Mesodermal cell (in vitro differentiated cells): ENCODE results near the gene LRRC61.
"Not testable (repeated sequence)": the region's sequence is repeated elsewhere in the genome, so short reads cannot be mapped to it uniquely, and the experiment has no call there.

ENCODE experiments used
- H3K27ac ChIP-seq: 2 replicates; pipeline ENCODE4 v1.7.0; 2013; ENCODE audit warnings: mild to moderate bottlenecking, low read depth, low read length, moderate library complexity; ENCODE audit not compliant: severe bottlenecking
- H3K36me3 ChIP-seq: 2 replicates; pipeline ENCODE4 v1.7.1; 2013; ENCODE audit warnings: mild to moderate bottlenecking, low read length, moderate library complexity; ENCODE audit not compliant: control insufficient read depth, insufficient read depth
- H3K4me1 ChIP-seq: one replicate; pipeline ENCODE4 v1.7.1; 2013; ENCODE audit warnings: mild to moderate bottlenecking, low read length; ENCODE audit not compliant: insufficient read depth, control insufficient read depth, poor library complexity, severe bottlenecking
- H3K4me3 ChIP-seq: 2 replicates; pipeline ENCODE4 v1.7.0; 2013; ENCODE audit warnings: low read length, control low read depth, mild to moderate bottlenecking; ENCODE audit not compliant: insufficient read depth, poor library complexity, severe bottlenecking; ENCODE audit errors: extremely low read depth
- H3K9me3 ChIP-seq: 2 replicates; pipeline ENCODE4 v1.7.1; 2013; ENCODE audit warnings: mild to moderate bottlenecking, low read length, moderate library complexity; ENCODE audit not compliant: control insufficient read depth
- WGBS, 2 experiments: methylation state at CpG; one replicate each; pipeline ENCODE4 v1.1.5; 2013; ENCODE audit warnings: missing lambda C conversion rate in 2 of 2; ENCODE audit not compliant: insufficient coverage in 2 of 2; 5-methylcytosine and 5-hydroxymethylcytosine counted together

LRRC61 gene

DNA sequence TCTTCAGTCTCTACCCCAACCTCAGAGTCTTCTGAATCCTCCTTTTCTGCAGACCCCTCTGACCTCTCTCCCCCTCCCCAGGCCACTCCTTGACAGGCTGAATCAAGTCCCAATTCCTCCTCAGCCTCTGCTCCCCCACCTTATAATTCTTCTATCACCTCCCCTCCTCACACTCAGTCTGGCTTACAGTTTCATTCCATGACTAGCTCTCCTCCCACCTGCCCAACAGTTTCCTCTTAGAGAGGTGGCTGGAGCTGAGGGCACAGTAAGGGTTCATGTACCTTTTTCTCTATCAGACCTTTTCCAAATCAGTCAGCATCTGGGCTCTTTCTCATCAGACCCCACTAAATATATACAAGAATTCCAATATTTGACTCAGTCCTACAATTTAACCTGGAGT is 14.6 kb upstream of the LRRC61 start:
- Histone ChIP-seq H3K9me3 (no peaks in the 10 kb centered on the region), H3K4me3 (no peak overlapping the region), H3K36me3 (no peaks in the 10 kb centered on the region), H3K4me1 (peaks cover 26% of the 10 kb centered on the region), H3K27ac (no peak overlapping the region)

DNA sequence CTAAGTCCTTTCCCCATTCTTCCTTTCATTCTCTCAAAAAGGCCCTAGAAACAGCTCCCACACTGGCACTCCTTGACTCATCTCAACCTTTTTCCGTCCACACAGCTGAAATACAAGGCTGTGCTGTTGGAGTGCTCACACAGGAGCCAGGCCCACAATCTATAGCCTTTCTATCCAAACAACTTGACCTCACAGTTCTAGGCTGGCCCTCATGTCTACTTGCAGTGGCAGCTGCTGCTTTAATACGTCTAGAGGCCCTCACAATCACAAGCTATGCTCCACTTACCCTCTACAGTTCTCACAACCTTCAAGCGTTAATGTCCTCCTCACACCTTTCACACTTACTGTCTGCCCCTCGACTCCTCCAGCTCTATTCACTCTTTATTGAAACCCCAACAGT is 12.0 kb upstream of the LRRC61 start:
- 83 to 87% methylated on average over 3 to 4 of the region's 4 CpGs for WGBS, 2 experiments
- H3K27ac ChIP-seq: no peak overlapping the region
- H3K36me3 ChIP-seq: no peaks in the 10 kb centered on the region
- H3K9me3 ChIP-seq: no peaks in the 10 kb centered on the region
- peaks cover 26% of the 10 kb centered on the region for H3K4me1 ChIP-seq
- no peak overlapping the region for H3K4me3 ChIP-seq

DNA sequence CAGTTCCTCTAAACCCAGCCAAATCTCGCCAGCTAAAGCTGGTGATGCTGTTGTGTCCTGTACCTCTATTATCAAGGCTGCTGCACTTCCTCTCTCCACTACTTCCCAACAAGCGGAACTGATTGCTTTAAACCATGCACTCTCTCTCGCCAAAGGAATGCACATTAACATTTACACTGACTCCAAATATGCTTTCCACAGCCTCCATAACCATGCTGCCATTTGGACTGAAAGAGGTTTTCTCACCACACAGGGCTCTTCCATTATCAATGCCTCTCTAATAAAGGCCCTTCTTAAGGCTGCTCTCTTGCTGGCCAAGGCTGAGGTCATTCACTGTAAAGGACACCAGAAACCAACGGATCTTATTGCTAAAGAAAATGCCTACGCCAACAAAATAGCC is 11.4 kb upstream of the LRRC61 start:
- Histone ChIP-seq H3K9me3 (no peaks in the 10 kb centered on the region), H3K4me3 (no peak overlapping the region), H3K27ac (peak overlapping the region; percentile 33), H3K4me1 (peaks cover 26% of the 10 kb centered on the region), H3K36me3 (no peaks in the 10 kb centered on the region)
- WGBS, 2 experiments: 74 to 85% methylated on average over 5 of the region's 5 CpGs

DNA sequence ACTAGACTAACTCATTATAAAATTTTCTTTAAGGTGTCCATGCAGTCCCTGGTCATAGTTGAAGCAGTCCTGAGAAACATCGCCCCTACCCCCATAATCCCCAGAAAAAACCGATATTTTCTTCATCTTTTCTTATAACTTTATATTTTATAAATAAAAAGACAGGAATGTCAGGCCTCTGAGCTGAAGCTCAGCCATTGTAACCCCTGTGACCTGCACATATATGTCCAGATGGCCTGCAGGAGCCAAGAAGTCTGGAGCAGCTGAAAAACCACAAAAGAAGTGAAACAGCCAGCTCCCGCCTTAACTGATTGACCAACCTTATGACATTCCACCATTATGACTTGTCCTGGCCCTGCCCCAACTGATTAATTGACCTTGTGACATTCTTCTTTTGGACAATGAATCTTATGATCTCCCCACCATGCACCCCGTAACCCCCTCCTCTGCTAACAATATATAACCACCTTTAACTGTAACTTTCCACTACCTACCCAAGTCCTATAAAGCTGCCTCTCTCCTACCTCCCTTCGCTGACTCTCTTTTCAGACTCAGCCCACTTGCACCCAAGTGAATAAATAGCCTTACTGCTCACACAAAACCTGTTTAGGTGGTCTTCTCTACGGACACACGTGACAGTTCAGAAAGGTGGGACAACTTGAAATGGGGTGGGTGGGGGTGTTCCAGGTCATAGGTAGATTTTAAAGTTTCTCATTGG is 10.3 kb upstream of the LRRC61 start:
- H3K9me3 ChIP-seq, H3K4me3 ChIP-seq, H3K36me3 ChIP-seq, H3K27ac ChIP-seq: not testable (repeated sequence)
- H3K4me1 ChIP-seq: peaks cover 26% of the 10 kb centered on the region
- 76 to 79% methylated on average over 2 of the region's 7 CpGs for WGBS, 2 experiments

DNA sequence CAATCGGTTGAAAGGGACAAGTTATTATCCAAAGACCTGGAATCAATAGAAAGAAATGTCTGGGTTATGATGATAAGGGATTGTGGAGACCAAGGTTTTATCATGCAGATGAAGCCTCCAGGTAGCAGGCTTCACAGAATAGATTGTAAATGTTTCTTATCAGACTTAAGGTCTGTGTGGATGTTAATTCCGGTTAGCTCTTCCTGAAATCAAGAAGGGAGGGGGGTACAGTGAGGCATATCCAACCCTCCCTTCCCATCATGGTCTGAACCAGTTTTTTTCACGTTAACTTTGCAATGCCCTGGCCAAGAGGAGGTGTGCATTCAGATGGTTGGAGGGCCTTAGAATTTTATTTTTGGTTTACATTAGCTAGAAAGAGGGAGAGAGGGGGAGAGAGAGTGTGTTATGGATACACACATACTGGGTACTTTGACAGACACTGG is 9.8 kb upstream of the LRRC61 start:
- no peak overlapping the region for H3K27ac ChIP-seq
- H3K4me1 ChIP-seq: peaks cover 26% of the 10 kb centered on the region
- WGBS, 2 experiments: 70 to 86% methylated on average over 1 to 2 of the region's 3 CpGs
- H3K4me3 ChIP-seq: no peak overlapping the region
- H3K36me3 ChIP-seq: no peaks in the 10 kb centered on the region
- no peaks in the 10 kb centered on the region for H3K9me3 ChIP-seq

DNA sequence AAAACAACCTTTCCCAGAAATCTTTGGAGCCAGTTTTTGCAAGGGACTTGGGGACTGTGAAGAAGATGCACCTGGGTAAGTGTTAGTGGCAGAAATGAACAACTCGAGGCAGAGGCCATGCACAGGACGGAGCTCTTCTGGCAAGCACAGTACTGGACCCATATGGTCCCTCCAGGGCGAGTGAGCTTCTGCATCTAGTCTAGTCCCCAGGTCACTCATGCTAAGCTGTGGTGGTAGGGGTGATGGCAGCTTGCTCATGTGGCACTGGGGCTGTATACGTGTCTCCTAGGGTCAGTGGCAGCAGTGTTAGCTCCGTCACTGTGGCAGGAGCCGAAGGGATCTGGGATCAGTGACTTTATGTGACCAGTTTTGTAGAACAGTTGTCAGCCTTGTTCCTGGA is 9.3 kb upstream of the LRRC61 start:
- 80 to 96% methylated on average over 2 to 3 of the region's 6 CpGs for WGBS, 2 experiments
- no peak overlapping the region for H3K4me3 ChIP-seq
- H3K27ac ChIP-seq: no peak overlapping the region
- H3K4me1 ChIP-seq: peaks cover 26% of the 10 kb centered on the region
- no peaks in the 10 kb centered on the region for H3K9me3 ChIP-seq
- no peaks in the 10 kb centered on the region for H3K36me3 ChIP-seq

DNA sequence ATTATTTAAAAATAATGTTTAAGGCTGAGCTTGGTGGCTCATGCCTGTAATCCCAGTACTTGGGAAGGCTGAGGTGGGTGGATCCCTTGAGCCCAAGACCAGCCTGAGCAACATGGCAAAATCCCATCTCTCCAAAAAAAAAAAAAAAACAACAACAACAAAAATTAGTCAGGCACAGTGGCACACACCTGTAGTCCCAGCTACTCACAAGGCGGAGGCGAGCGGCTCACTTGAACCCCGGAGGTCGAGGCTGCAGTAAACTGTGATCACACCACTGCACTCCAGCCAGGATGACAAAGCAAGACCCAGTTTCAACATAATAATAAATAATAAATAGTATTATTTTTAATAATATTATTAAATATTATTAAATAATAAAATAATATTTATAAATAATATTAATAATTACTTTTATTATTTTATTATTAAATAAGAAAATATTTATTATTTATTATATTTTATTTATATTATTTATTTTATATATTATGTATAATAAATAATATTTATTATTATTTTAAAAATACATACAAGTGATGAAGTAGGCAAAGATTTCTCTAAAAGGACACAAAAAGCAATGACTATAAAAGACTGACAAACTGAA is 8.4 kb upstream of the LRRC61 start:
- Histone ChIP-seq H3K9me3 (no peaks in the 10 kb centered on the region), H3K36me3 (no peaks in the 10 kb centered on the region), H3K4me3 (no peak overlapping the region), H3K27ac (no peak overlapping the region), H3K4me1 (peaks cover 26% of the 10 kb centered on the region)
- WGBS, 2 experiments: 87% methylated on average over 5 of the region's 5 CpGs; no CpG with 5 or more reads in 1 of the 2 experiments

DNA sequence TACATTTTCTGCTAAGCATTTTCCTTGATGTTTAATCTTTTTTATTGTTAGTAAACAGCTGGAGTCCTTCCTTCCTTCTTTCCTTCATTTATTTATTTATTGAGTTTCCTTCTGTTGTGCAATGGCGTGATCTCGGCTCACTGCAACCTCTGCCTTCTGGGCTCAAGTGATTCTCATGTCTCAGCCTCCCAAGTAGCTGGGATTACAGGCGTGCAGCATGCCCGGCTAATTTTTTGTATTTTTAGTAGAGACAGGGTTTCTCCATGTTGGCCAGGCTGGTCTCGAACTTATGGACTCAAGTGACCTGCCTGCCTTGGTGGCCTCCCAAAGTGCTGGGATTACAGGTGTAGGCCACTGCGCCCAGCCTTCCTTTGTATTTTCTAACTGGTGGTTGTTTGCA is 6.2 kb upstream of the LRRC61 start:
- H3K4me3 ChIP-seq, H3K9me3 ChIP-seq, H3K27ac ChIP-seq, H3K36me3 ChIP-seq: not testable (repeated sequence)
- WGBS, 2 experiments: 79 to 92% methylated on average over 3 to 5 of the region's 6 CpGs
- peaks cover 19% of the 10 kb centered on the region for H3K4me1 ChIP-seq

DNA sequence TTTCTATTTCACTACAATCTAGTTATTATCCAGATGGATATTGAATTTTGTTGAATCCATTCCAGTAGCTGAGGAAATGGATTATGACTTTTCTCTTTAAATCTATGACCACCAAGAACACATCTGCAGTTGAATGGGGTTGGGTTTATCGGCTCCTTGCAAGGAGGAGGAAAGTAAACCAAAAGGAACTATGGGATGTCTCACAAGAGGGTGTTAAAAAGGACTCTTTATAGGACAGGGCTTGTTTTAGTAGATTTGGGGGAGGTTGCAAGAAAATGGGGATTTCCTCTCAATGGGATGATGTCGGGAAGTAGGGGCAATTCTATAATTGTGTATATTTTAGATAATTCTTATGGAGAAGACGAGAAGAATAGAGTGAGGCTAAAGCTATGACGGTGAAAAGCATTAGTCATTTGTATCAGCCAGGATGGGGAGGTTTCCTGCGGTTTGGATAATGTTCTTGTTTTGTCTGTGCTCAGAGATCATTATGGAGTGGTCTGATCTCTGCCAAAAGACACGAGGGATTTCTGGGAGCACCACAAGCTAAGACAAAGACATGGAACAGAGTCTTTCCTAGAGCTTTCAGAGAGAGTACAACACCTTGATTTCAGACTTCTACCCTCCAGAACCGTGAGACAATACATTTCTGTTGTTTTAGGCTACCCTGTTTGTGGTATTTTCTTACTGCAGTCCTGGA is 5.3 kb upstream of the LRRC61 start:
- H3K27ac ChIP-seq: no peak overlapping the region
- 41 to 49% methylated on average over 6 of the region's 7 CpGs for WGBS, 2 experiments
- no peaks in the 10 kb centered on the region for H3K36me3 ChIP-seq
- H3K4me3 ChIP-seq: no peak overlapping the region
- H3K4me1 ChIP-seq: peaks cover 10% of the 10 kb centered on the region
- no peaks in the 10 kb centered on the region for H3K9me3 ChIP-seq

DNA sequence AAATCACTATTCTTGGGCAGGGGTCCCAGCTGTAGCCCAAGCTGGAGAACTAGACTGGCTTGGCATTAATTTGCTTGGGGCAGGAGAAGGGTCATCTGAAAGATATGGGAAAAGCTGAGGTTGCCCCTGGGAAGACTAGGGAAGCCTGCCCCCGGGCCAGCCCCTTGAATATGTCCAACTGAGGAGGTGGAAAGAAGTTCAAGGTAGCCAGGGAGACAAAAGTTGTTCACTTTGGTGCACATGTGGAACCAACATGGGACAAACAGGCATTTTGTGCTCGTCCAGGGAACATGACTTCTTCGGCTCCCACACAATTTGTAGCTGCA is 1.4 kb upstream of the LRRC61 start:
- Histone ChIP-seq H3K36me3 (peaks cover 13% of the 10 kb centered on the region), H3K9me3 (no peaks in the 10 kb centered on the region), H3K4me3 (no peak overlapping the region), H3K27ac (no peak overlapping the region), H3K4me1 (peaks cover 12% of the 10 kb centered on the region)
- WGBS, 2 experiments: 92 to 100% methylated on average over 3 of the region's 3 CpGs
